Tibial nerve (tissue), 4 donors: ENCODE results near the gene MLYCD. TPM values are rescaled to one million over a fixed set of nuclear protein-coding genes. Genes with fewer than 3 reads are reported as not detected.

Experiments used
- DNase-seq, 2 donors: peaks; one replicate each; pipeline ENCODE4 v3.0.0-alpha.2; 2019; ENCODE audit warnings: low spot score in 2 of 2
- H3K27ac ChIP-seq, 4 donors: fragments of 200-600 bp; sonication (generic) in 3 of 4; one replicate each; pipeline ENCODE4 v1.5.1; 2017 to 2019; ENCODE audit warnings: mild to moderate bottlenecking in 1 of 4
- H3K27me3 ChIP-seq, 2 donors: fragments of 200-600 bp; sonication (generic) in 1 of 2; one replicate each; pipeline versions ENCODE4 v1.5.1 to v1.6.0; 2017 to 2019
- H3K36me3 ChIP-seq, 3 donors: fragments of 200-600 bp; sonication (generic); one replicate each; pipeline ENCODE4 v1.5.1; 2018 to 2019
- H3K4me1 ChIP-seq, 4 donors: fragments of 200-600 bp; sonication (generic) in 3 of 4; one replicate each; pipeline ENCODE4 v1.5.1; 2017 to 2019
- H3K4me3 ChIP-seq, 4 donors: fragments of 200-600 bp; sonication (generic) in 3 of 4; one replicate each; pipeline ENCODE4 v1.5.1; 2017 to 2019; ENCODE audit warnings: mild to moderate bottlenecking in 1 of 4, moderate library complexity in 1 of 4
- H3K9me3 ChIP-seq, 4 donors: fragments of 200-600 bp; sonication (generic) in 3 of 4; one replicate each; pipeline ENCODE4 v1.5.1; 2017 to 2019
- CTCF ChIP-seq, 5 experiments: fragments of 200-600 bp in 3 of 5; fragments of 450-650 bp in 2 of 5; sonication (generic) in 3 of 5; IDR thresholded peaks; one replicate each; pipeline ENCODE4 v1.5.1; 2016 to 2019; ENCODE audit warnings: antibody characterized with exemption in 5 of 5, mild to moderate bottlenecking in 3 of 5, moderate library complexity in 2 of 5
- EP300 ChIP-seq, 2 donors: sonication (generic); formaldehyde crosslinking; IDR thresholded peaks; one replicate each; pipeline ENCODE4 v1.6.1; 2017; ENCODE audit warnings: antibody characterized with exemption in 2 of 2, mild to moderate bottlenecking in 1 of 2
- POLR2A ChIP-seq, 2 donors: fragments of 450-650 bp; IDR thresholded peaks; one replicate each; pipeline ENCODE4 v1.6.1; 2017; ENCODE audit warnings: antibody characterized with exemption in 2 of 2, mild to moderate bottlenecking in 2 of 2, moderate library complexity in 2 of 2
- WGBS, 2 donors: methylation state at CpG; one replicate each; pipeline ENCODE4 v1.1.5; 2018; 5-methylcytosine and 5-hydroxymethylcytosine counted together
- total RNA-seq, 4 donors: library from RNA; depleted of rRNA; stranded (reverse); fragments of >200 nt; gene quantifications; one replicate each; pipeline ENCODE4 v1.1.0, GENCODE V29; 2016

Gene MLYCD
- total RNA-seq, 4 donors from 2014 or later, result 19.0 to 26.7 (median 23.0) TPM

GRCh38 chr16:83959656-83960434, 60.9 kb downstream of the MLYCD start:
- Histone ChIP-seq H3K27ac (no peak overlapping the region), H3K4me1 (peaks cover 0 to 9% (median under 1%) of the 10 kb centered on the region in 4 donors), H3K36me3 (peaks cover 0 to 71% (median 0%) of the 10 kb centered on the region in 3 donors), H3K27me3 (no peaks in the 10 kb centered on the region), H3K4me3 (no peak overlapping the region), H3K9me3 (no peaks in the 10 kb centered on the region)
- 79 to 81% methylated on average over 12 of the region's 12 CpGs for WGBS, 2 donors
- no peak for DNase-seq
- no peak for TF ChIP-seq CTCF (IDR thresholded peaks at IDR 0.05)
- TF ChIP-seq EP300 (IDR thresholded peaks at IDR 0.05), result no peak
- TF ChIP-seq POLR2A (IDR thresholded peaks at IDR 0.05), result no peak

GRCh38 chr16:83960521-83961249, 61.8 kb downstream of the MLYCD start:
- no peak overlapping the region for H3K4me3 ChIP-seq
- no peaks in the 10 kb centered on the region for H3K9me3 ChIP-seq
- peaks cover 0 to 2% (median 0%) of the 10 kb centered on the region in 4 donors for H3K4me1 ChIP-seq
- no peak overlapping the region for H3K27ac ChIP-seq
- DNase-seq, result no peak
- TF ChIP-seq EP300 (IDR thresholded peaks at IDR 0.05) (no peak), CTCF (IDR thresholded peaks at IDR 0.05) (no peak), POLR2A (IDR thresholded peaks at IDR 0.05) (no peak)
- H3K27me3 ChIP-seq, result no peaks in the 10 kb centered on the region
- peaks cover 0 to 80% (median 0%) of the 10 kb centered on the region in 3 donors for H3K36me3 ChIP-seq
- WGBS, 2 donors, result 90 to 94% methylated on average over 28 to 29 of the region's 29 CpGs

- Histone ChIP-seq H3K4me1 (no peaks in the 10 kb centered on the region), H3K9me3 (no peaks in the 10 kb centered on the region), H3K27me3 (no peaks in the 10 kb centered on the region), H3K36me3 (peaks cover 0 to 89% (median 0%) of the 10 kb centered on the region in 3 donors), H3K4me3 (no peak overlapping the region), H3K27ac (no peak overlapping the region)
- TF ChIP-seq EP300 (IDR thresholded peaks at IDR 0.05), result no peak
- no peak for TF ChIP-seq POLR2A (IDR thresholded peaks at IDR 0.05)
- no peak for TF ChIP-seq CTCF (IDR thresholded peaks at IDR 0.05)
- no peak for DNase-seq
- WGBS, 2 donors, result 85 to 87% methylated on average over 5 of the region's 5 CpGs
Measured at GRCh38 chr16:83961591-83961990, 62.7 kb downstream of the MLYCD start.

GRCh38 chr16:83963277-83964119, 64.6 kb downstream of the MLYCD start:
- DNase-seq, result no peak
- WGBS, 2 donors, result 81 to 85% methylated on average over 22 of the region's 22 CpGs
- no peak overlapping the region for H3K27ac ChIP-seq

More at GRCh38 chr16:83963277-83964119, 64.6 kb downstream of the MLYCD start:
- Histone ChIP-seq H3K27me3 (no peaks in the 10 kb centered on the region), H3K4me1 (peaks cover 0 to 3% (median 0%) of the 10 kb centered on the region in 4 donors), H3K9me3 (no peaks in the 10 kb centered on the region), H3K4me3 (no peak overlapping the region), H3K36me3 (peaks cover 0 to 81% (median 0%) of the 10 kb centered on the region in 3 donors)
- TF ChIP-seq EP300 (IDR thresholded peaks at IDR 0.05) (no peak), CTCF (IDR thresholded peaks at IDR 0.05) (no peak), POLR2A (IDR thresholded peaks at IDR 0.05) (no peak)
